C4-2B (cell line): ENCODE measurements around the gene IFNGR1.

Experiments used
- H3K27ac ChIP-seq: fragments of 450-650 bp; 2 replicates; pipeline ENCODE4 v1.5.1; 2017
- ZFX ChIP-seq: fragments of 450-650 bp; IDR thresholded peaks from 2 replicates; pipeline ENCODE4 v1.6.1; 2017
- TF ChIP-seq, protein P1 (sequence below): fragments of 450-650 bp; conservative IDR thresholded peaks from 2 replicates; pipeline ENCODE4 v1.5.1; 2017; ENCODE audit warnings: mild to moderate bottlenecking

IFNGR1 gene

GRCh38 chr6:137165375-137166246 is 53.6 kb downstream of the IFNGR1 start:
- no peak overlapping the region for H3K27ac ChIP-seq
- no peak for TF ChIP-seq ZFX
- TF ChIP-seq, protein P1, sequence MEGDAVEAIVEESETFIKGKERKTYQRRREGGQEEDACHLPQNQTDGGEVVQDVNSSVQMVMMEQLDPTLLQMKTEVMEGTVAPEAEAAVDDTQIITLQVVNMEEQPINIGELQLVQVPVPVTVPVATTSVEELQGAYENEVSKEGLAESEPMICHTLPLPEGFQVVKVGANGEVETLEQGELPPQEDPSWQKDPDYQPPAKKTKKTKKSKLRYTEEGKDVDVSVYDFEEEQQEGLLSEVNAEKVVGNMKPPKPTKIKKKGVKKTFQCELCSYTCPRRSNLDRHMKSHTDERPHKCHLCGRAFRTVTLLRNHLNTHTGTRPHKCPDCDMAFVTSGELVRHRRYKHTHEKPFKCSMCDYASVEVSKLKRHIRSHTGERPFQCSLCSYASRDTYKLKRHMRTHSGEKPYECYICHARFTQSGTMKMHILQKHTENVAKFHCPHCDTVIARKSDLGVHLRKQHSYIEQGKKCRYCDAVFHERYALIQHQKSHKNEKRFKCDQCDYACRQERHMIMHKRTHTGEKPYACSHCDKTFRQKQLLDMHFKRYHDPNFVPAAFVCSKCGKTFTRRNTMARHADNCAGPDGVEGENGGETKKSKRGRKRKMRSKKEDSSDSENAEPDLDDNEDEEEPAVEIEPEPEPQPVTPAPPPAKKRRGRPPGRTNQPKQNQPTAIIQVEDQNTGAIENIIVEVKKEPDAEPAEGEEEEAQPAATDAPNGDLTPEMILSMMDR = peak; percentile 79

GRCh38 chr6:137163732-137164318 is 55.4 kb downstream of the IFNGR1 start:
- no peak overlapping the region for H3K27ac ChIP-seq
- no peak for TF ChIP-seq ZFX
- TF ChIP-seq, protein P1 = no peak

GRCh38 chr6:137162692-137163306 is 56.4 kb downstream of the IFNGR1 start:
- no peak overlapping the region for H3K27ac ChIP-seq
- TF ChIP-seq, protein P1 = no peak
- no peak for TF ChIP-seq ZFX

DNA sequence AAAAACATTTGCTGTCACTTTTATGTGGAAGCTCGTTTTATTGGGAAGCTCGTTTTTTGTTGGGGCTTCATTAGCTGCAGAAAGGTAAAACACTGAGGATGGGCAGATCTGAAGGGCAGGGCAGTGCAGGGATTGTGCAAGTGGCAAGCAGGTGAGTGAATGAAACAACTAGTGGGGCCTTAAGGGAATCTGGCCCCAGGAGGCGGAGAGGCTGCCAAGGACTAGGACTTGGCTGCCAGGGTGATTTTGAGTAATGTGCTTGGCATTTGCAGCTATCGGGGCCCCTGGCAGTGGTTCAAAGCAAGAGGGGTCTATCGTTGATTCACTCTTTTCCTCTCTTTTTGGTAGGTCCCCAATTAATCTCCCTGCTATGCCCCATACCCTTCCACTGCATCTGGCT is 57.2 kb downstream of the IFNGR1 start:
- TF ChIP-seq, protein P1 = no peak
- TF ChIP-seq ZFX = no peak

GRCh38 chr6:137160763-137161162 is 58.4 kb downstream of the IFNGR1 start:
- no peak overlapping the region for H3K27ac ChIP-seq
- TF ChIP-seq, protein P1 = no peak
- no peak for TF ChIP-seq ZFX

More for the DNA sequence above, 57.2 kb downstream of the IFNGR1 start:
- H3K27ac ChIP-seq = no peak overlapping the region

DNA sequence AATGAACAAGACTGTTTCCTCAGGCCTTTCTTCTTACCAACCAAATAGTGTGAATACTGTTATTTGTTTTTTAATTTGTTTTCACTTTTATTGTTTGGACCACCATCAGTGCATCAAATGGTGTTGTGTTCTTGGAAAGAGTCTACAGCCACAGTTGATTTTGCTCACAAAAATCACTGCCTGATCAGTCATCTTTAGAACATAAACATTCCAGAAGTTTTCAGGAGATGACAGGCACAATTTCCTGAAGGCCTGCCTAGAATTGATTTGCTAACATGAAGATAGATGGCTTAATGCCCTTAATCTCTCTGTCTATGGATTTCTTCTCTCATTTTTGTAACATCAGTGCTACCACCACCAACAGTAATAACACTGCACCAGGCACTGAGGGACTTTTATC is 59.3 kb downstream of the IFNGR1 start:
- TF ChIP-seq, protein P1 = no peak
- TF ChIP-seq ZFX = no peak
- no peak overlapping the region for H3K27ac ChIP-seq

GRCh38 chr6:137157601-137158000 is 61.6 kb downstream of the IFNGR1 start:
- H3K27ac ChIP-seq = no peak overlapping the region
- TF ChIP-seq ZFX = no peak
- TF ChIP-seq, protein P1 = no peak
